Measurements from ENCODE around the gene YBX2.

Gene YBX2

GRCh38 chr17:7323731-7324437, 29.4 kb upstream of the YBX2 start:
- DNase-seq (ENCODE audit: low read depth in 2 of 3, low spot score in 1 of 3), result peak; percentile 36 to 69 (median 56)

GRCh38 chr17:7322520-7323194, 28.2 kb upstream of the YBX2 start:
- DNase-seq (ENCODE audit: low read depth in 2 of 3, low spot score in 1 of 3), result no peak

- DNase-seq (ENCODE audit: low read depth in 2 of 3, low spot score in 1 of 3), result no peak
Observed at GRCh38 chr17:7321466-7321865, 27.0 kb upstream of the YBX2 start.

GRCh38 chr17:7318121-7318860, 23.9 kb upstream of the YBX2 start:
- no peak for DNase-seq (ENCODE audit: low read depth in 2 of 3, low spot score in 1 of 3)

- no peak for DNase-seq (ENCODE audit: low read depth in 2 of 3, low spot score in 1 of 3)
Observed at GRCh38 chr17:7317161-7317803, 22.8 kb upstream of the YBX2 start.

GRCh38 chr17:7315570-7316235, 21.3 kb upstream of the YBX2 start:
- no peak for DNase-seq (ENCODE audit: low read depth in 2 of 3, low spot score in 1 of 3)

GRCh38 chr17:7314719-7315569, 20.5 kb upstream of the YBX2 start, which contains the start of gene GPS2:
TSS of gene GPS2 (minus strand) at chr17:7315360. CDS start at chr17:7315052, 308 bp downstream.
- DNase-seq (ENCODE audit: low read depth in 2 of 3, low spot score in 1 of 3), result peak; percentile 87 to 91 (median 88)

- no peak for DNase-seq (ENCODE audit: low read depth in 2 of 3, low spot score in 1 of 3)
Observed at GRCh38 chr17:7313890-7314718, 19.7 kb upstream of the YBX2 start.

- peak in 1 of 3 donors; percentile 26 for DNase-seq (ENCODE audit: low read depth in 2 of 3, low spot score in 1 of 3)
Observed at GRCh38 chr17:7313088-7313889, 18.9 kb upstream of the YBX2 start.

- DNase-seq (ENCODE audit: low read depth in 2 of 3, low spot score in 1 of 3), result no peak
Observed at GRCh38 chr17:7312432-7313087, 18.1 kb upstream of the YBX2 start.

GRCh38 chr17:7311110-7311705, 16.8 kb upstream of the YBX2 start:
- no peak for DNase-seq (ENCODE audit: low read depth in 2 of 3, low spot score in 1 of 3)

GRCh38 chr17:7309628-7310027, 15.2 kb upstream of the YBX2 start:
- no peak for DNase-seq (ENCODE audit: low read depth in 2 of 3, low spot score in 1 of 3)

- DNase-seq (ENCODE audit: low read depth in 2 of 3, low spot score in 1 of 3), result peak; percentile 73 to 84 (median 76)
Observed at GRCh38 chr17:7308625-7309433, 14.4 kb upstream of the YBX2 start.

GRCh38 chr17:7307686-7308624, 13.5 kb upstream of the YBX2 start:
- DNase-seq (ENCODE audit: low read depth in 2 of 3, low spot score in 1 of 3), result peak in 2 of 3 donors; percentile 31 to 39

- DNase-seq (ENCODE audit: low read depth in 2 of 3, low spot score in 1 of 3), result peak; percentile 100
Observed at GRCh38 chr17:7306911-7307685, 12.7 kb upstream of the YBX2 start, which contains the start of gene EIF5A. TSS of gene EIF5A (plus strand) at chr17:7307628. CDS start at chr17:7309636, 2,008 bp downstream.
